ENCODE measurements around the gene DVL2. TPM values are rescaled to one million over a fixed set of nuclear protein-coding genes. Genes with fewer than 3 reads are reported as not detected.
"Not testable (repeated sequence)": the region's sequence is repeated elsewhere in the genome, so short reads cannot be mapped to it uniquely, and the experiment has no call there.

Gene DVL2
- total RNA-seq, 2 donors from 2014 or later, result 37.0 to 46.9 TPM

DNA sequence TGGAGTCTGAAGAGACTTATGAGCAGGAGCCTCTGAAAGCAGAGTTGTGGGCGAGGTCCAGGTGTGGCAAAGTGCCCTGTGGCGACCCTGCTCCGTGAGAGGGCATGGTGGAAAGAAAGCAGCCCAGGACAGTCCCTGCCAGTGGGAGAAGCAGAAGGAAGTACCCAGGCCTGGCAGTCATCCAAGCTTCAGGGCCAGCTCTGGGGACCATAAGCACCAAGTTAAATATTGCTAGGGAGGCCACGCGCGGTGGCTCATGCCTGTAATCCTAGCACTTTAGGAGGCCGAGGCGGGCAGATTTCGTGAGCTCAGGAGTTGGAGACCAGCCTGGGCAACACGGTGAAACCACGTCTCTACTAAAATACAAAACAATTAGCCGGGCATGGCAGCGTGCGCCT is 50.2 kb downstream of the DVL2 start:
- Mint-ChIP-seq H3K27me3 (peaks cover 4% of the 10 kb centered on the region), H3K4me3 (no peak overlapping the region), H3K36me3 (ENCODE audit: low read depth) (no peaks in the 10 kb centered on the region), H3K27ac (no peak overlapping the region), H3K4me1 (peaks cover 8% of the 10 kb centered on the region)
- H3K9me3 ChIP-seq (ENCODE audit: control insufficient read depth, low read length, poor library complexity, severe bottlenecking), result no peaks in the 10 kb centered on the region
- DNase-seq (no peak), ATAC-seq (no peak)

DNA sequence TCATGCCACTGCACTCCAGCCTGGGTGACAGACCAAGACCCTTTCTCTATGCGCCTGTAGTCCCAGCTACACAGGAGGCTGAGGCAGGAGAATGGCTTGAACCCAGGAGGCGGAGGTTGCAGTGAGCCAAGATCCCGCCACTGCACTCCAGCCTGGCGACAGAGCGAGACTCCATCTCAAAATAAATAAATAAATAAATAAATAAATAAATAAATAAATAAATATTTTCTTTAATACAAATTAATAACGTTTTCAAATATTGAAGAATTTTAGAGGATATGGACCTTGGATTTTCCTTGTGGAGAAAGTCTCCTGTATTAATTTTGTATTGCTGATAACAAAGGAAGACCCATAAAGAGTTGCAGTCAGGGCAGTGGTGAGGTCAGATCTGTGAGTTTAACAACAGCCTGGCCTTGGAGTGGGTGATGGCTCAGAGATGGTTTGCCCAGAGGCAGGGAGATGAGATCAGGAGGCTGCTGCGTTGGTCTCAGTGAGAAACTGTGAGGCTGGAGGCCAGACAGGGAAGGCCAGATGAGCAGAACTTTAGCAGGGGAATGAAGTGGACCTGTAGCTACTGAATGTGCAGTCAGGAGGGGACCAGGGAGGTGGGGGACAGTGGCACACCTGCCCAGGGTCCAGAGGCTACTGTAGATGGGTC is 50.8 kb downstream of the DVL2 start:
- Mint-ChIP-seq H3K27me3 (peaks cover 4% of the 10 kb centered on the region), H3K27ac (no peak overlapping the region)

DNA sequence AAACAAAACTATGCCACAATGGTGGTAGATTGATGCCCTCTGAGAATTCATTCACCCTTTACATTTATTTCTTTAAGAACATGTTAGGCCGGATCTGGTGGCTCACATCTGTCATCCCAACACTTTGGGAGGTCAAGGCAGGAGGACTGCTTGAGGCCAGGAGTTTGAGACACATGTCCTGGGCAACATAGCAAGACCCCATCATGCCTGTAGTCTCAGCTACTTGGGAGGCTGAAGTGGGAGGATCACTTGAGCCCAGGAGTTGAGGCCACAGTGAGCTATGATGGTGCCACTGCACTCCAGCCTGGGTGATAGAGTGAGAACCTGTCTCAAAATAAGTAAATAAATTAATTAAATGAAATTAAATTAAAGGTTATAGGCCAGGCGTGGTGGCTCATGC is 52.2 kb downstream of the DVL2 start:
- not testable (repeated sequence) for H3K4me3 Mint-ChIP-seq; DNase-seq; H3K27ac Mint-ChIP-seq; H3K36me3 Mint-ChIP-seq (ENCODE audit: low read depth); H3K9me3 ChIP-seq (ENCODE audit: control insufficient read depth, low read length, poor library complexity, severe bottlenecking); ATAC-seq
- Mint-ChIP-seq H3K27me3 (peaks cover 15% of the 10 kb centered on the region), H3K4me1 (peaks cover 15% of the 10 kb centered on the region)

More for the DNA sequence above, 50.8 kb downstream of the DVL2 start:
- DNase-seq (no peak), ATAC-seq (no peak)
- Mint-ChIP-seq H3K36me3 (ENCODE audit: low read depth) (no peaks in the 10 kb centered on the region), H3K4me1 (peaks cover 8% of the 10 kb centered on the region), H3K4me3 (no peak overlapping the region)
- no peaks in the 10 kb centered on the region for H3K9me3 ChIP-seq (ENCODE audit: control insufficient read depth, low read length, poor library complexity, severe bottlenecking)

DNA sequence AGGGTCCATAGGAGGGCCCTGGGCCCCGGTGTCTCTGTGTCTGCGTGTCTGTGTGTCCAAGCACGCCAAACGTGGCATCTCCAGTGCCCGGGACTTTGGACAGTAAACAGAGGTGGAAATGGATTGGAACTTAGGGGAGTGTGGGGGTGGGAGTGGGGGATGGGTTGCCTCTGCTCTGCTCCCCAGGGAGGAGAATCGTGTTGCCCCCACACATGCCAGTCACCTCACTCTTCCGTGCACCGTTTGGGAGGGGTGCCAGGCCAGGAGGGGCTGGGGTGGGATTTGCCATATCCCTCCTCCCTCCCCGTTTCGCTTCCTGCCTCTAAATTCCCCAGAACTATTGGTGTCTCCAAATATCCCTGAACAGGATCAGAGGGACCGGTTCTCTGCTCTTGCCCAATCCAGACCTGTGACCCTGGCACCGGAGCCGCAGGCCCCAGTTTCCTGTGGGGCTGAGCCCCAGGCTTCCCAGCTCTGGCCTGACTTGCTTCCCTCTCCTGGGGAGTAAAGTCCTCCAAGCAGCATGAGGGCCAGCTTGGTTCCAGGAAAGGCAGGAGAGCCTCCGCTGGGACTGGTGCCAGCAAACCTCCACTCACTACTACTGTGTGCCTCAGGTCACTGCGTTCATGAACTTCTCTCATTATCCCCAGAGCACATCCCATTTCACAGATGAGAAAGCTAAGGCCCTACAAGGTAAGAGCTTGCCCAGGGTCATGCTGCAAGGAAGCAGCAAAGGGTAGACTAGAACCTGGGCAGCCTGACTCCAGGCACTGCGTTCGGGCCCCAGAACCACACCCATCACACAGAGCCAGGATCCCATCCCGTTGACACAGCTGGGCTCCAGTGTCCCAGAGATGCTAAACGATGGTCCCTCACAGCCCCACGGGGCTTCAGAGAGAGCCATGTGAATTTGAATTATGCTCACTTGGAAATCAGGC is 54.7 kb downstream of the DVL2 start, which contains the start of gene ASGR1:
Gene ASGR1 (minus strand): TSS at position 54 of the 938 bp plus-strand sequence. CDS start 807 bp downstream, outside the sequence.
- no peaks in the 10 kb centered on the region for H3K9me3 ChIP-seq (ENCODE audit: control insufficient read depth, low read length, poor library complexity, severe bottlenecking)
- DNase-seq (no peak), ATAC-seq (no peak)
- Mint-ChIP-seq H3K27me3 (peaks cover 11% of the 10 kb centered on the region), H3K36me3 (ENCODE audit: low read depth) (no peaks in the 10 kb centered on the region), H3K27ac (no peak within 1 kb of the TSS), H3K4me3 (peak within 1 kb of the TSS; percentile 41), H3K4me1 (peaks cover 9% of the 10 kb centered on the region)

DNA sequence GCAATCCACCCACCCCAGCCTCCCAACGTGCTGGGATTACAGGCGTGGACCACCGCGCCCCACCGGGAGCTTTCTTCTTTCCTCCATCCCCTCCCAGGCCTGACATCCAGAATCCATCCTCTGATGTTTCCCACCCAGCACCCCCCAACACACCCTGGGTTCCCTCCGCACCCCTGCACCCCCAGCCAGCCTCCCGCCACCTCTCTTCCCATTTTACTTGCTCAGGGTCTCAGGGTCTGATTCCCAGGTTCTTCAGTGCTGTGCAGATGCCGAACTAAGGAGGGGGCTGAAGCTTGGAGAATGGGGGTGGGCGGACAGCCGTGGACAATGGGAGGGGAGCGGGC is 55.4 kb downstream of the DVL2 start:
- no peak for DNase-seq
- peaks cover 9% of the 10 kb centered on the region for H3K4me1 Mint-ChIP-seq
- no peaks in the 10 kb centered on the region for H3K9me3 ChIP-seq (ENCODE audit: control insufficient read depth, low read length, poor library complexity, severe bottlenecking)
- H3K36me3 Mint-ChIP-seq (ENCODE audit: low read depth), result no peaks in the 10 kb centered on the region
- peak overlapping the region; percentile 31 for H3K4me3 Mint-ChIP-seq
- ATAC-seq, result no peak
- H3K27me3 Mint-ChIP-seq, result peaks cover 11% of the 10 kb centered on the region
- H3K27ac Mint-ChIP-seq, result no peak overlapping the region

DNA sequence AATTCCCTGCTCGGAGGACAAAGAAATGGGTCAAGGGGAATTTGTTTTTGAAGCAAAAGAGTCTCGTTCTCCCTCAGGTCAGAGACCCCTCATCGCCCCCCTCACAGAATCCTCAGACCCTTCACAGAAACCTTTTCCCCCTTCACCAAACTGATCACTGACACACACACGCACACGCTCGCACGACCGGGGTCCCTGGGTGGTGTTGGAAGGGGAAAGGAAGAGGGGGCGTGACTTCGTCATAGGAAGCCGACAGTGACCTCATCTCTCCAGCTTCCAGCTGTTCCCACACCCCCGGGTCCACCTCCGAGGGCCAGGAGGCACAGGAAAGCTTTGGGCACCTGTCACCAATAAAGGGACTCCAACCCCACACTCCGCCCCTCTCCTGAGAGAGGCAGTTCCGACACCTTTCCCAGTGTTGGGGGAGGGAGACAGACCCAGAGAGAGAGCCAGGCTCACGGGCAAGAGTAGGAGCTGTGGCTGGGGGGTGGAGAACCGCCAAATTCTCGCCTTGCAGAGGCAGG is 56.3 kb downstream of the DVL2 start:
- DNase-seq, result no peak
- no peak for ATAC-seq
- H3K27me3 Mint-ChIP-seq, result peaks cover 11% of the 10 kb centered on the region
- no peaks in the 10 kb centered on the region for H3K36me3 Mint-ChIP-seq (ENCODE audit: low read depth)
- no peaks in the 10 kb centered on the region for H3K9me3 ChIP-seq (ENCODE audit: control insufficient read depth, low read length, poor library complexity, severe bottlenecking)
- H3K27ac Mint-ChIP-seq, result no peak overlapping the region
- peaks cover 9% of the 10 kb centered on the region for H3K4me1 Mint-ChIP-seq
- peak overlapping the region; percentile 80 for H3K4me3 Mint-ChIP-seq

DNA sequence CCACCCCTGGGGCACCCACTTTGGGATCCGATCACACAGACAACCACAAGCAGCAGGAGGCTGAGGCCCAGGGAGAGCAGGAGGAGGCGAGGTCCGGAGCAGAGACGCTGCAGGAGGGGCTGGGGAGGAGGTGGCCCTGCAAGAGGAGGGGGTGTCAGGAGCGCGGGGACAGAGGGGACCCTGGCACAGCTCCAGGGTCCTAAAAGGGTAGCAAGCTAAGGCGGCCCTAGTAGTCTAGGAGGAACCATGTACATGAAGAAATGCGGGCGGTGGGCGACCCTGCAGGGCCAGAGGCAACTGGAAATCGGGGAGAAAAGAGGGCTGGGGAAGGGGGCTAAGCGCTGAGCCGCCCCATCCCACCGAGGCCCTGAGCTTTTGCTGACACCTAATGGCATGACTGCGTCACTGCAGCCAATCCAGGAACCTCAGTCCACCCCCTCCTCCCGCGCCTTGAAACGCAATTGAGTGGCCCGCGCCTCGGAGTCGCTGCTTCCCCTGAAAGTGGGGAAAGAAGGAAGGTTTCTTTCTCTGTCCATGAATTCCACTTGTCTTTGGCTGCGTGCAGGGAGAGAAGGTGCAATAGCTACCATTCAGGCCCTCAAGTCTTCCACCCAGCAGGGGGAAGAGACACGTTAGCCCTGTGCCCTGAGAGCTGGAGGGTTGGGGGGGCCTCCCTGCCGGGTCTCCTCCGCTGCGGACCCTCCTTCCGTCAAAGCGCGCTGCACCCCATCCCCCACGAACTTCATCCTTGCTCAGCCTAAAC is 56.9 kb downstream of the DVL2 start:
- H3K27ac Mint-ChIP-seq, result no peak overlapping the region
- H3K36me3 Mint-ChIP-seq (ENCODE audit: low read depth), result no peaks in the 10 kb centered on the region
- H3K4me1 Mint-ChIP-seq, result peaks cover 9% of the 10 kb centered on the region
- peak; percentile 84 for ATAC-seq
- DNase-seq, result peak; percentile 44 to 60 (median 52)
- peaks cover 11% of the 10 kb centered on the region for H3K27me3 Mint-ChIP-seq
- peak overlapping the region; percentile 80 for H3K4me3 Mint-ChIP-seq
- no peaks in the 10 kb centered on the region for H3K9me3 ChIP-seq (ENCODE audit: control insufficient read depth, low read length, poor library complexity, severe bottlenecking)

DNA sequence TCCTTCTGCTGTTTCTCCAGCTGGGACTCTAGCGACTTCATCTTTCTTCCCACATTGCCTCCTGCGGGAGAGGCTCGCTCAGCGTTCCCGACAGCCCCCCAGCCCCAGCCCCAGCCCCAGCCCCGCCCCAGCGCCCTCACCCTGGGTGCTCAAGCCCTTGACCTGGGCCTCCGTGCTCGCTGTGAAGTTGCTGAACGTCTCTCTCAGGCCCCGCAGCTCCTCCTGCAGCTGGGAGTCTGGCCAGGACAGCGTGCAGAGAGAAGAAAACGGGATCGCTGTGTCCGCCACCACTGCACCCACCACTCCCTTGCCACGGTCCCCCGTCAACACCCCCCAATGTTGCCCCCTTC is 57.5 kb downstream of the DVL2 start:
- DNase-seq, result no peak
- ATAC-seq, result no peak

DNA sequence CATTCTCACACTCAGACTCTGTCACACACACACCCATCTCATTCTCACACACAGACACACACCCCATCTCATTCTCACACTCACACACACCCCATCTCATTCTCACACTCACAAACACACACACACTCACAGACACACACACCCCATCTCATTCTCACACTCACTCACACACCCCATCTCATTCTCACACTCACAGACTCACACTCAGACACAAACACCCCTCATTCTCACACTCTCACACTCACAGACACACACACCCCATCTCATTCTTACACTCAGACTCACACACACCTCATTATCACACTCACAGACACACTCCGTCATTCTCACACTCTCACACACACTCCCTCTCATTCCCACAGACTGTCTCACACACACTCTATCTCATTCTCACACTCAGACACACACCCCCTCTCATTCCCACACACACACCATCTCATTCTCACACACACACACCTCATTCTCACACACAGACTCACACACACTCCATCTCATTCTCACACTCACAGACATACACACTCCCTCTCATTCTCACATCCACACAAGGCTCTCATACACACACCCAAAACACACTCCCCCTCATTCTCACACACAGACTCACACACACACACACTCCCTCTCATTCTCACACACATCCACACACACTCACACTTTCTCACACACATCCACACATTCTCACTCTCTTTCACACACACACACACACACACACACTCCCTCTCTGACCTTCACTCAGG is 58.0 kb downstream of the DVL2 start:
- peaks cover 9% of the 10 kb centered on the region for H3K4me1 Mint-ChIP-seq
- no peak for ATAC-seq

More for the DNA sequence above, 57.5 kb downstream of the DVL2 start:
- Mint-ChIP-seq H3K4me1 (peaks cover 9% of the 10 kb centered on the region), H3K27me3 (peaks cover 11% of the 10 kb centered on the region), H3K4me3 (no peak overlapping the region), H3K27ac (no peak overlapping the region), H3K36me3 (ENCODE audit: low read depth) (no peaks in the 10 kb centered on the region)
- H3K9me3 ChIP-seq (ENCODE audit: control insufficient read depth, low read length, poor library complexity, severe bottlenecking), result no peaks in the 10 kb centered on the region

More for the DNA sequence above, 58.0 kb downstream of the DVL2 start:
- no peaks in the 10 kb centered on the region for H3K9me3 ChIP-seq (ENCODE audit: control insufficient read depth, low read length, poor library complexity, severe bottlenecking)
- Mint-ChIP-seq H3K27ac (no peak overlapping the region), H3K36me3 (ENCODE audit: low read depth) (no peaks in the 10 kb centered on the region), H3K4me3 (no peak overlapping the region), H3K27me3 (peaks cover 11% of the 10 kb centered on the region)
- no peak for DNase-seq

Other genes starting within 250 kb of the DVL2 start
- 10 to 100 TPM in 1 of 2 donors, 1 to 10 TPM in 1; 1.2 to 32.0 TPM for gene ALOX12, start 238.5 kb downstream of the DVL2 start, total RNA-seq
- 100 to 1,000 TPM; 141 to 150 TPM for gene RNASEK, start 221.9 kb downstream of the DVL2 start, total RNA-seq
- gene BCL6B, start 211.5 kb downstream of the DVL2 start, total RNA-seq, result under 1 TPM in 1 of 2 donors, not detected in 1; 0.17 TPM
- gene SLC16A13, start 198.5 kb downstream of the DVL2 start, total RNA-seq, result 1 to 10 TPM; 3.3 to 4.6 TPM
- gene SLC16A11, start 190.4 kb downstream of the DVL2 start, total RNA-seq, result under 1 TPM in 1 of 2 donors, not detected in 1; 0.40 TPM
- gene CLEC10A, start 154.3 kb downstream of the DVL2 start, total RNA-seq, result 1 to 10 TPM in 1 of 2 donors, under 1 TPM in 1; 0.40 to 7.1 TPM
- under 1 TPM; 0.67 to 0.78 TPM for gene ASGR2, start 119.7 kb downstream of the DVL2 start, total RNA-seq
- under 1 TPM; 0.42 to 0.92 TPM for gene ASGR1, start 55.1 kb downstream of the DVL2 start, total RNA-seq
- gene DLG4, start 14.7 kb downstream of the DVL2 start, total RNA-seq, result 10 to 100 TPM in 1 of 2 donors, 1 to 10 TPM in 1; 9.8 to 16.1 TPM
- gene ACADVL, start 14.6 kb downstream of the DVL2 start, total RNA-seq, result 100 to 1,000 TPM; 268 to 279 TPM
- gene PHF23, start 4.9 kb upstream of the DVL2 start, total RNA-seq, result 10 to 100 TPM; 19.2 to 23.2 TPM
- gene GABARAP, start 7.9 kb upstream of the DVL2 start, total RNA-seq, result 100 to 1,000 TPM; 212 to 247 TPM
- gene CTDNEP1, start 17.2 kb upstream of the DVL2 start, total RNA-seq, result 100 to 1,000 TPM; 112 to 115 TPM
- 10 to 100 TPM; 43.0 to 51.0 TPM for gene ELP5, start 17.7 kb upstream of the DVL2 start, total RNA-seq
- 1 to 10 TPM in 1 of 2 donors, under 1 TPM in 1; 0.78 to 1.2 TPM for gene CLDN7, start 28.0 kb upstream of the DVL2 start, total RNA-seq
- gene SLC2A4, start 47.2 kb upstream of the DVL2 start, total RNA-seq, result not detected
- not detected for gene YBX2, start 60.1 kb upstream of the DVL2 start, total RNA-seq
- gene EIF5A, start 73.1 kb upstream of the DVL2 start, total RNA-seq, result 100 to 1,000 TPM; 496 to 601 TPM
- gene GPS2, start 80.8 kb upstream of the DVL2 start, total RNA-seq, result 100 to 1,000 TPM in 1 of 2 donors, 10 to 100 TPM in 1; 96.5 to 104 TPM
- gene NEURL4, start 94.8 kb upstream of the DVL2 start, total RNA-seq, result 10 to 100 TPM; 29.9 to 43.8 TPM
- gene ACAP1, start 102.0 kb upstream of the DVL2 start, total RNA-seq, result 100 to 1,000 TPM; 641 to 702 TPM
- gene KCTD11, start 117.6 kb upstream of the DVL2 start, total RNA-seq, result 1 to 10 TPM; 1.6 to 2.7 TPM
- gene TMEM95, start 120.6 kb upstream of the DVL2 start, total RNA-seq, result not detected
- 1 to 10 TPM; 4.8 to 5.9 TPM for gene TNK1, start 146.6 kb upstream of the DVL2 start, total RNA-seq
- 100 to 1,000 TPM; 120 to 126 TPM for gene PLSCR3, start 160.0 kb upstream of the DVL2 start, total RNA-seq
- gene TMEM256, start 169.6 kb upstream of the DVL2 start, total RNA-seq, result 10 to 100 TPM; 27.3 to 31.7 TPM
- 1 to 10 TPM; 5.1 to 6.5 TPM for gene NLGN2, start 173.3 kb upstream of the DVL2 start, total RNA-seq
- gene SPEM1, start 185.8 kb upstream of the DVL2 start, total RNA-seq, result not detected
- not detected for gene SPEM2, start 191.1 kb upstream of the DVL2 start, total RNA-seq
- gene SPEM3, start 194.3 kb upstream of the DVL2 start, total RNA-seq, result not detected
- 10 to 100 TPM; 12.6 to 13.2 TPM for gene TMEM102, start 200.9 kb upstream of the DVL2 start, total RNA-seq
- 1 to 10 TPM; 2.0 to 2.6 TPM for gene FGF11, start 205.0 kb upstream of the DVL2 start, total RNA-seq
- gene CHRNB1, start 210.5 kb upstream of the DVL2 start, total RNA-seq, result 1 to 10 TPM; 7.0 to 7.2 TPM
- 10 to 100 TPM; 44.9 to 49.5 TPM for gene ZBTB4, start 245.1 kb upstream of the DVL2 start, total RNA-seq
- gene SLC35G6, start 246.9 kb upstream of the DVL2 start, total RNA-seq, result not detected
- 100 to 1,000 TPM; 553 to 572 TPM for gene POLR2A, start 249.8 kb upstream of the DVL2 start, total RNA-seq

Data from T-helper 17 cell (primary cell).